Stimulated activated CD4-positive, alpha-beta T cell treated with anti-CD3 and anti-CD28 coated beads, Interleukin-1b, Interleukin-23, amount 100 ng/mL, for 48 hours (primary cell): Measurements from ENCODE around the gene MARK3.

Source experiments
- DNase-seq: peaks from one replicate; pipeline ENCODE4 v3.0.0-alpha.2; 2020

MARK3 gene

GRCh38 chr14:103367995-103368394, 17.2 kb upstream of the MARK3 start:
- no peak for DNase-seq

- DNase-seq = no peak
Measured at GRCh38 chr14:103370087-103370486, 15.1 kb upstream of the MARK3 start.

GRCh38 chr14:103372017-103372416, 13.2 kb upstream of the MARK3 start:
- DNase-seq = no peak

- DNase-seq = peak; percentile 61
Measured at GRCh38 chr14:103372552-103373304, 12.5 kb upstream of the MARK3 start.

GRCh38 chr14:103374121-103374520, 11.1 kb upstream of the MARK3 start:
- DNase-seq = no peak

GRCh38 chr14:103377522-103378037, 7.6 kb upstream of the MARK3 start:
- no peak for DNase-seq

GRCh38 chr14:103378038-103378854, 7.0 kb upstream of the MARK3 start:
- DNase-seq = no peak

- no peak for DNase-seq
Measured at GRCh38 chr14:103380719-103381377, 4.4 kb upstream of the MARK3 start.

- no peak for DNase-seq
Measured at GRCh38 chr14:103382376-103382775, 2.8 kb upstream of the MARK3 start.

- no peak for DNase-seq
Measured at GRCh38 chr14:103384450-103385151, 614 bp upstream of the MARK3 start.

GRCh38 chr14:103385929-103386712, 906 bp downstream of the MARK3 start:
- DNase-seq = peak; percentile 31

GRCh38 chr14:103386713-103387329, 1.6 kb downstream of the MARK3 start:
- DNase-seq = no peak

- DNase-seq = no peak
Measured at GRCh38 chr14:103388664-103389063, 3.4 kb downstream of the MARK3 start.

- DNase-seq = no peak
Measured at GRCh38 chr14:103390605-103391004, 5.4 kb downstream of the MARK3 start.

GRCh38 chr14:103391048-103391447, 5.8 kb downstream of the MARK3 start:
- peak; percentile 18 for DNase-seq

GRCh38 chr14:103392106-103392505, 6.9 kb downstream of the MARK3 start:
- no peak for DNase-seq

GRCh38 chr14:103392572-103392971, 7.4 kb downstream of the MARK3 start:
- no peak for DNase-seq

GRCh38 chr14:103393070-103393469, 7.9 kb downstream of the MARK3 start:
- DNase-seq = no peak

- DNase-seq = no peak
Measured at GRCh38 chr14:103393676-103394626, 8.7 kb downstream of the MARK3 start.

- DNase-seq = no peak
Measured at GRCh38 chr14:103395244-103395643, 10.0 kb downstream of the MARK3 start.
